BE2C (cell line): ENCODE data around the gene FUOM. TPM values are rescaled to one million over a fixed set of nuclear protein-coding genes. Genes with fewer than 3 reads are reported as not detected.

Experiments
- DNase-seq: peaks from one replicate; pipeline ENCODE4 v3.0.0-alpha.2; 2020
- H3K27me3 ChIP-seq: fragments of 250-450 bp; sonication (Bioruptor Pico); 2 replicates; pipeline ENCODE4 v1.5.1; 2020; ENCODE audit warnings: mild to moderate bottlenecking
- H3K36me3 ChIP-seq: fragments of 250-450 bp; sonication (Bioruptor Pico); 2 replicates; pipeline ENCODE4 v1.5.1; 2020; ENCODE audit warnings: mild to moderate bottlenecking
- H3K4me1 ChIP-seq: fragments of 250-450 bp; sonication (Bioruptor Pico); 2 replicates; pipeline ENCODE4 v1.5.1; 2020
- H3K4me3 ChIP-seq: 2 replicates; pipeline ENCODE4 v1.5.1; 2011; ENCODE audit warnings: low read depth, low read length
- H3K9me3 ChIP-seq: fragments of 250-450 bp; sonication (Bioruptor Pico); 2 replicates; pipeline ENCODE4 v1.5.1; 2020
- polyA plus RNA-seq: library from polyadenylated mRNA; unstranded; fragments of >200 nt; gene quantifications from one replicate; pipeline ENCODE4 v1.2.1, GENCODE V29; 2012; ENCODE audit warnings: low read depth, missing spikeins; ENCODE audit not compliant: insufficient read length, insufficient read depth
- TF ChIP-seq, protein P1 (sequence below): IDR thresholded peaks from 2 replicates; pipeline ENCODE4 v1.5.1; 2012; ENCODE audit warnings: mild to moderate bottlenecking, low read depth, low read length

FUOM gene, protein sequence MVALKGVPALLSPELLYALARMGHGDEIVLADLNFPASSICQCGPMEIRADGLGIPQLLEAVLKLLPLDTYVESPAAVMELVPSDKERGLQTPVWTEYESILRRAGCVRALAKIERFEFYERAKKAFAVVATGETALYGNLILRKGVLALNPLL
- 30.6 TPM for polyA plus RNA-seq

DNA sequence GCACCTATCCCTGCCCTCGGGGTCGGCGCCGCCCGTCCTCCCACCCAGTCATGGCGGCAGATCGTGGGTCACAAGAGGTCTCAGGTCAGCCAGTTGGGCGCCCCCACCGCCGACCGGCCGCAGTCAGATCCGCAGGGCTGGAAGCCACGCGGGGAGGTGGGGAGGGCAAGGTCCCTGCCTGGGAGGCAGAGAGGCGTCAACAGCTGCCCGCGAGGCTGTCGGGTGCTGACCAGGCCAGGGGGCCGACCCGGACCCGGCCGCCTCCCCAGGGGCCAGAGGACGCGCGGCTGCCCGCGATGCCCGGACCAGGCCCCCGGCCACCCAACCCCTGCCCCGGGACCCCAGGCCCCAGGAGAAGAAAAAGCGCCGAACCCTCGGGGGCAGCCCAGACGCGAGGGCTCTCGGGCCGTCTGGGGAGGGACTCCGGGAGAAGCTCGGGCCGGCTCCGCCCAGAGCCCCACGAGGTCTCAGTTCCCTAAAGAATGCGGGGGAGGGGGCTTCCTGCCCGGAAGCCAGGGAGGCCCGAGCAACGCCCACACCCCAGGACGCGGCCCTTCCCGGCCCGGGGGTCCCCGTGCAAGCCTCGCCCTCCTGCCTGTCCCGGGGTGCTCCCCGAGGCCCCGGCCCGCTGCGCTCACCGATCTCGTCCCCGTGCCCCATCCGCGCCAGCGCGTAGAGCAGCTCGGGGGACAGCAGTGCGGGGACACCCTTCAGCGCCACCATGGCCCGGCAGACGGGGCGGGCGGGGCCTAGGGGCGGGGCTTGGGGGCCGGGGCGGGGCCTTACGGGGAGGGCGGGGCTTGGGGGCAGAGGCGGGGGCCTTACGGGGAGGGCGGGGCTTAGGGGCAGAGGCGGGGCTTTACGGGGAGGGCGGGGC is at the start of gene FUOM:
Gene FUOM, minus strand, starts transcription at position 735 of the 877 bp plus-strand sequence. Its CDS starts 12 bp downstream, at position 723.
- no peaks in the 10 kb centered on the region for H3K27me3 ChIP-seq
- H3K36me3 ChIP-seq, result no peaks in the 10 kb centered on the region
- TF ChIP-seq, protein P1, sequence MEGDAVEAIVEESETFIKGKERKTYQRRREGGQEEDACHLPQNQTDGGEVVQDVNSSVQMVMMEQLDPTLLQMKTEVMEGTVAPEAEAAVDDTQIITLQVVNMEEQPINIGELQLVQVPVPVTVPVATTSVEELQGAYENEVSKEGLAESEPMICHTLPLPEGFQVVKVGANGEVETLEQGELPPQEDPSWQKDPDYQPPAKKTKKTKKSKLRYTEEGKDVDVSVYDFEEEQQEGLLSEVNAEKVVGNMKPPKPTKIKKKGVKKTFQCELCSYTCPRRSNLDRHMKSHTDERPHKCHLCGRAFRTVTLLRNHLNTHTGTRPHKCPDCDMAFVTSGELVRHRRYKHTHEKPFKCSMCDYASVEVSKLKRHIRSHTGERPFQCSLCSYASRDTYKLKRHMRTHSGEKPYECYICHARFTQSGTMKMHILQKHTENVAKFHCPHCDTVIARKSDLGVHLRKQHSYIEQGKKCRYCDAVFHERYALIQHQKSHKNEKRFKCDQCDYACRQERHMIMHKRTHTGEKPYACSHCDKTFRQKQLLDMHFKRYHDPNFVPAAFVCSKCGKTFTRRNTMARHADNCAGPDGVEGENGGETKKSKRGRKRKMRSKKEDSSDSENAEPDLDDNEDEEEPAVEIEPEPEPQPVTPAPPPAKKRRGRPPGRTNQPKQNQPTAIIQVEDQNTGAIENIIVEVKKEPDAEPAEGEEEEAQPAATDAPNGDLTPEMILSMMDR, result no peak
- DNase-seq, result peak; percentile 81
- H3K4me1 ChIP-seq, result peaks cover 6% of the 10 kb centered on the region
- no peaks in the 10 kb centered on the region for H3K9me3 ChIP-seq
- peak within 1 kb of the TSS; percentile 70 for H3K4me3 ChIP-seq

DNA sequence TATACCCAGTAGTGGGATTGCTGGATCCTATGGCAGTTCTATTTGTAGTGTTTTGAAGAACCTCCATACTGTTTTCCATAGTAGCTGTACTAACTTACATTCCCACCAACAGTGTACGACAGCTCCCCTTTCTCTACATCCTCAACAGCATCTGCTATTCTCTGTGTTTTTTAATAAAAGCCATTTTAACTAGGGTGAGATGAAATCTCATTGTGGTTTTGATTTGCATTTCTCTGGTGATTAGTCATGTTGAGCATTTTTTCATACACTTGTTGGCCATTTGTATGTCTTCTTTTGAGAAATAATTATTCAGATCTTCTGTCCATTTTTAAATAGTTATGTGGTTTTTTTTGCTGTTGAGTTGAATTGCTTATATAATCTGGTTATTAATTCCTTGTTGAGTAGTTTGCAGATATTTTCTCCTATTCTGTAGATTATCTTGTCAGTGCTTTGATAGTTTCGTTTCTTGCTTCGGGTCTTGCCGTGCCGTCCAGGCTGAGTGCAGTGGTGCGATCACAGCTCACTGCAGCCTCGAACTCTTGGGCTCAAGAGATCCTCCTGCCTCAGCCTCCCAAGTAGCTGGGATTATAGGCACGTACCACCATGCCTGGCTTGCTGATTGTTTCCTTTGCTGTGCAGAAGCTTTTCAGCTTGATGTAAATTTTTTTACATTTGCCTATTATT is 48.2 kb upstream of the FUOM start:
- DNase-seq, result no peak
- Histone ChIP-seq H3K4me1 (no peaks in the 10 kb centered on the region), H3K36me3 (peaks cover 27% of the 10 kb centered on the region), H3K4me3 (no peak overlapping the region), H3K9me3 (no peaks in the 10 kb centered on the region), H3K27me3 (no peaks in the 10 kb centered on the region)
- TF ChIP-seq, protein P1, result no peak

DNA sequence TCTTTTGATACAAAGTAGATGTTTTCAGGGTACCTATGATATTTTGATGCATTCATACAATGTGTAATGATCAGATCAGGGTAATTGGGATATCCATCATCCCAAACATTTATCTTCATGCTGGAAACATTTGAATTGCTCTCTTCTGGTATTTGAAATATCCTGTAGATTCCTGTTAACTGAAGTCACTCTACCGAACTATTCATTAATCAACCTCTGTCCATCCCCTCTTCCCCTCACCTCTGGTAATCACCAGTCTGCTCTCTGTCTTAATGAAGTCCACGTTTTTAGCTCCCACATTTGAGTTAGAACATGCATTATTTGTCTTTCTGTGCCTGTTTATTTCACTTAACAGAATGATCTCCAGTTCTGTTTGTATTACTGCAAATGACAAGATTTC is 47.5 kb upstream of the FUOM start:
- peaks cover 25% of the 10 kb centered on the region for H3K36me3 ChIP-seq
- no peak for DNase-seq
- TF ChIP-seq, protein P1, result no peak
- no peak overlapping the region for H3K4me3 ChIP-seq
- H3K27me3 ChIP-seq, result no peaks in the 10 kb centered on the region
- no peaks in the 10 kb centered on the region for H3K9me3 ChIP-seq
- no peaks in the 10 kb centered on the region for H3K4me1 ChIP-seq

DNA sequence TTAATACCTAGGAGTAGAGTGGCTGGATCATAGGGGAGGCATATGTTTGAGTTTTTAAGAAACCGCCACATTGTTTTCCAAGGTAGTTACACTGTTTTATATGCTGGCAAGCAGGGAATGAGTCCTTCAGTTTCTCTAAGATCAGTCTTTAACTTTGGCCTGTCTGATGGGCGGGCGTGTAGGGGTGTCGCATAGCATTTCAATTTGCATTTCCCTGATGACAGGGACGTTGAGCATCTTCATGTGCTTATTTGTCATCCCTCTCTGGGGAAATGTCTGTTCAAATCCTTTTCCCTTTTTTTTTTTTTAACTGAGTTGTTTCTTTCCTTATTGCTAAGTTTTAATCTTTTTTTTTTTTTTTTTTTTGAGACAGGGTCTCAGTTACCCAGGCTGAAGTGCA is 46.0 kb upstream of the FUOM start:
- no peaks in the 10 kb centered on the region for H3K27me3 ChIP-seq
- TF ChIP-seq, protein P1, result no peak
- H3K9me3 ChIP-seq, result no peaks in the 10 kb centered on the region
- no peak overlapping the region for H3K4me3 ChIP-seq
- no peaks in the 10 kb centered on the region for H3K4me1 ChIP-seq
- DNase-seq, result no peak
- H3K36me3 ChIP-seq, result peaks cover 22% of the 10 kb centered on the region

DNA sequence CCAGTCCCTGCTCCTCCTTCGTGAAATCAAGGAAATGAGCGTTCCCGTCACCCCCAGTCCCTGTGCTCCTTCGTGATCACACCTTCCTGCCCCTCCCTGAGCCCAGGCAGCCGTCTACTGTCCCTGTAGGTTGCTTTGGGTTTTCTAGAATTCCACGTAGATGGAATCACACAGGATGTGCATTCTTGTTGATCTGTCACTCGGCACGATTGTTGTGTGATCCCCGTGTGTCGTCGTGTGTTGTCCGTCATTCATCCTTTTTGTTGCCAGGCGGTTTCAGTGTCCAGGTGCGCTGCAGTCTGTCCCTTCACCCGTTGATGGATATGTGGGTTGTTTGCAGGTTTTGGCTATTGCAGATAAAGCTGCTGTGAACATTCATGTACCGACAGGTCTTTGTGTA is 45.5 kb upstream of the FUOM start:
- Histone ChIP-seq H3K36me3 (peaks cover 24% of the 10 kb centered on the region), H3K4me3 (no peak overlapping the region), H3K27me3 (no peaks in the 10 kb centered on the region), H3K4me1 (no peaks in the 10 kb centered on the region), H3K9me3 (no peaks in the 10 kb centered on the region)
- no peak for DNase-seq
- TF ChIP-seq, protein P1, result no peak
